Natural killer cell treated with Interleukin-12 subunit alpha and Interleukin-12 subunit beta and Interleukin-15 and Interleukin-18, amount 100 ng/mL, for 72 hours (primary cell): ENCODE results near the gene ACOT7. TPM values are rescaled to one million over a fixed set of nuclear protein-coding genes. Genes with fewer than 3 reads are reported as not detected.

Experiments used
- ATAC-seq, 2 donors: fragments of 150-1000 bp; cut with Tn5 transposase in 1 of 2; sonication (Bioruptor Pico), chemical (Tn5 transposase) in 1 of 2; 2 replicates each; pipeline ENCODE4 v1.10.0; 2021
- DNase-seq: peaks from one replicate; pipeline ENCODE4 v3.0.0; 2022; ENCODE audit warnings: low spot score
- H3K27ac Mint-ChIP-seq, 2 donors: 1 replicate in 1 of 2; 2 replicates in 1 of 2; pipeline ENCODE4 v1.8.0; 2022; ENCODE audit warnings: mixed read lengths in 2 of 2, mild to moderate bottlenecking in 1 of 2, moderate library complexity in 1 of 2
- H3K27me3 Mint-ChIP-seq, 2 donors: 1 replicate in 1 of 2; 2 replicates in 1 of 2; pipeline ENCODE4 v1.8.0; 2022; ENCODE audit warnings: mixed read lengths in 2 of 2
- H3K36me3 Mint-ChIP-seq: one replicate; pipeline ENCODE4 v1.8.0; 2022; ENCODE audit warnings: mixed read lengths
- H3K4me1 Mint-ChIP-seq, 2 donors: 1 replicate in 1 of 2; 2 replicates in 1 of 2; pipeline ENCODE4 v1.8.0; 2022; ENCODE audit warnings: low read depth in 2 of 2, mixed read lengths in 2 of 2, mild to moderate bottlenecking in 1 of 2
- H3K4me3 Mint-ChIP-seq: one replicate; pipeline ENCODE4 v1.8.0; 2022; ENCODE audit warnings: mixed read lengths
- H3K9me3 Mint-ChIP-seq: 2 replicates; pipeline ENCODE4 v1.8.0; 2022; ENCODE audit warnings: mixed read lengths
- total RNA-seq, 2 donors: library from RNA; stranded (reverse); gene quantifications; one replicate each; pipeline ENCODE4 v1.2.3, GENCODE V29; 2022

ACOT7 gene
- total RNA-seq, 2 donors from 2014 or later = 49.5 to 87.5 TPM

GRCh38 chr1:6345009-6345408, 48.6 kb downstream of the ACOT7 start:
- H3K36me3 Mint-ChIP-seq = no peaks in the 10 kb centered on the region
- H3K9me3 Mint-ChIP-seq = no peaks in the 10 kb centered on the region
- no peak overlapping the region for H3K27ac Mint-ChIP-seq
- H3K4me3 Mint-ChIP-seq = no peak overlapping the region
- no peak for DNase-seq
- H3K27me3 Mint-ChIP-seq = no peaks in the 10 kb centered on the region
- no peak for ATAC-seq
- H3K4me1 Mint-ChIP-seq = peaks cover 26 to 29% of the 10 kb centered on the region in 2 donors

- Mint-ChIP-seq H3K27ac (no peak overlapping the region), H3K27me3 (no peaks in the 10 kb centered on the region), H3K9me3 (no peaks in the 10 kb centered on the region), H3K4me3 (no peak overlapping the region), H3K4me1 (peaks cover 17% of the 10 kb centered on the region in 2 donors), H3K36me3 (no peaks in the 10 kb centered on the region)
- DNase-seq (peak; percentile 76), ATAC-seq (peak; percentile 67 to 77)
These were observed 49.8 kb downstream of the ACOT7 start for GRCh38 chr1:6343506-6344405.

GRCh38 chr1:6342056-6342455, 51.5 kb downstream of the ACOT7 start:
- Mint-ChIP-seq H3K36me3 (no peaks in the 10 kb centered on the region), H3K27me3 (no peaks in the 10 kb centered on the region), H3K4me1 (peaks cover 5 to 7% of the 10 kb centered on the region in 2 donors), H3K4me3 (no peak overlapping the region), H3K9me3 (no peaks in the 10 kb centered on the region), H3K27ac (no peak overlapping the region)
- DNase-seq = no peak
- no peak for ATAC-seq

- no peaks in the 10 kb centered on the region for H3K36me3 Mint-ChIP-seq
- H3K27me3 Mint-ChIP-seq = no peaks in the 10 kb centered on the region
- no peak for ATAC-seq
- peaks cover 0 to 4% of the 10 kb centered on the region in 2 donors for H3K4me1 Mint-ChIP-seq
- H3K27ac Mint-ChIP-seq = no peak overlapping the region
- no peak overlapping the region for H3K4me3 Mint-ChIP-seq
- no peak for DNase-seq
- no peaks in the 10 kb centered on the region for H3K9me3 Mint-ChIP-seq
These were observed 54.9 kb downstream of the ACOT7 start for GRCh38 chr1:6338695-6339094.

GRCh38 chr1:6336776-6337622, 56.6 kb downstream of the ACOT7 start:
- Mint-ChIP-seq H3K27me3 (no peaks in the 10 kb centered on the region), H3K36me3 (no peaks in the 10 kb centered on the region), H3K27ac (no peak overlapping the region)

GRCh38 chr1:6334261-6334993, 59.1 kb downstream of the ACOT7 start:
- no peaks in the 10 kb centered on the region for H3K9me3 Mint-ChIP-seq
- no peak overlapping the region for H3K4me3 Mint-ChIP-seq
- no peaks in the 10 kb centered on the region for H3K4me1 Mint-ChIP-seq
- no peaks in the 10 kb centered on the region for H3K27me3 Mint-ChIP-seq
- H3K27ac Mint-ChIP-seq = no peak overlapping the region
- H3K36me3 Mint-ChIP-seq = no peaks in the 10 kb centered on the region
- ATAC-seq (no peak), DNase-seq (no peak)

More at GRCh38 chr1:6336776-6337622, 56.6 kb downstream of the ACOT7 start:
- ATAC-seq (peak in 1 of 2 donors; percentile 24), DNase-seq (no peak)
- H3K4me3 Mint-ChIP-seq = no peak overlapping the region
- H3K9me3 Mint-ChIP-seq = no peaks in the 10 kb centered on the region
- H3K4me1 Mint-ChIP-seq = no peaks in the 10 kb centered on the region

GRCh38 chr1:6332821-6333220, 60.7 kb downstream of the ACOT7 start:
- no peak for ATAC-seq
- no peaks in the 10 kb centered on the region for H3K9me3 Mint-ChIP-seq
- no peak overlapping the region for H3K27ac Mint-ChIP-seq
- H3K36me3 Mint-ChIP-seq = no peaks in the 10 kb centered on the region
- DNase-seq = no peak
- no peaks in the 10 kb centered on the region for H3K4me1 Mint-ChIP-seq
- no peak overlapping the region for H3K4me3 Mint-ChIP-seq
- H3K27me3 Mint-ChIP-seq = no peaks in the 10 kb centered on the region

GRCh38 chr1:6331543-6332273, 61.9 kb downstream of the ACOT7 start:
- Mint-ChIP-seq H3K4me3 (no peak overlapping the region), H3K27me3 (no peaks in the 10 kb centered on the region), H3K9me3 (no peaks in the 10 kb centered on the region), H3K27ac (no peak overlapping the region), H3K36me3 (no peaks in the 10 kb centered on the region), H3K4me1 (no peaks in the 10 kb centered on the region)
- DNase-seq (no peak), ATAC-seq (no peak)

- Mint-ChIP-seq H3K36me3 (no peaks in the 10 kb centered on the region), H3K4me1 (peaks cover 0 to 2% of the 10 kb centered on the region in 2 donors), H3K27me3 (no peaks in the 10 kb centered on the region), H3K4me3 (no peak overlapping the region), H3K9me3 (no peaks in the 10 kb centered on the region), H3K27ac (no peak overlapping the region)
- DNase-seq = no peak
- ATAC-seq = no peak
These were observed 63.1 kb downstream of the ACOT7 start for GRCh38 chr1:6330410-6330911.

- no peak overlapping the region for H3K4me3 Mint-ChIP-seq
- ATAC-seq = no peak
- no peaks in the 10 kb centered on the region for H3K9me3 Mint-ChIP-seq
- no peaks in the 10 kb centered on the region for H3K27me3 Mint-ChIP-seq
- H3K27ac Mint-ChIP-seq = no peak overlapping the region
- no peaks in the 10 kb centered on the region for H3K36me3 Mint-ChIP-seq
- peaks cover 0 to 3% of the 10 kb centered on the region in 2 donors for H3K4me1 Mint-ChIP-seq
- DNase-seq = no peak
These were observed 63.7 kb downstream of the ACOT7 start for GRCh38 chr1:6329851-6330250.

- no peaks in the 10 kb centered on the region for H3K9me3 Mint-ChIP-seq
- DNase-seq (no peak), ATAC-seq (no peak)
- no peaks in the 10 kb centered on the region for H3K27me3 Mint-ChIP-seq
- no peak overlapping the region for H3K27ac Mint-ChIP-seq
- no peaks in the 10 kb centered on the region for H3K36me3 Mint-ChIP-seq
- H3K4me1 Mint-ChIP-seq = peaks cover 0 to 3% of the 10 kb centered on the region in 2 donors
- H3K4me3 Mint-ChIP-seq = no peak overlapping the region
These were observed 64.2 kb downstream of the ACOT7 start for GRCh38 chr1:6329396-6329795.

- H3K27me3 Mint-ChIP-seq = no peaks in the 10 kb centered on the region
- H3K36me3 Mint-ChIP-seq = no peaks in the 10 kb centered on the region
- H3K4me3 Mint-ChIP-seq = no peak overlapping the region
- no peak for ATAC-seq
- H3K27ac Mint-ChIP-seq = no peak overlapping the region
- DNase-seq = no peak
- peaks cover 0 to 3% of the 10 kb centered on the region in 2 donors for H3K4me1 Mint-ChIP-seq
- H3K9me3 Mint-ChIP-seq = no peaks in the 10 kb centered on the region
These were observed 64.9 kb downstream of the ACOT7 start for GRCh38 chr1:6328696-6329095.

GRCh38 chr1:6328091-6328490, 65.5 kb downstream of the ACOT7 start:
- ATAC-seq (no peak), DNase-seq (no peak)
- Mint-ChIP-seq H3K27me3 (no peaks in the 10 kb centered on the region), H3K4me1 (peaks cover 0 to 3% of the 10 kb centered on the region in 2 donors), H3K4me3 (no peak overlapping the region), H3K9me3 (no peaks in the 10 kb centered on the region), H3K27ac (no peak overlapping the region), H3K36me3 (no peaks in the 10 kb centered on the region)
